M059J (cell line): Measurements from ENCODE around the gene KCNF1. TPM values are rescaled to one million over a fixed set of nuclear protein-coding genes. Genes with fewer than 3 reads are reported as not detected.

ENCODE experiments used
- total RNA-seq: library from RNA; depleted of rRNA; stranded (reverse); fragments of >200 nt; shearing (Covaris generic); gene quantifications from 2 replicates; pipeline ENCODE4 v1.2.3, GENCODE V29; 2014; rRNA removed

KCNF1 gene
- total RNA-seq, 1 experiment from 2014 or later: 0.07 TPM

Other genes starting within 250 kb of the KCNF1 start
- 21.3 and 33.0 TPM in 2 replicates for gene NOL10, start 222.0 kb upstream of the KCNF1 start, total RNA-seq
- 0.37 TPM in 1 of 2 replicates, not detected in the other for gene ATP6V1C2, start 190.3 kb upstream of the KCNF1 start, total RNA-seq
- gene PDIA6, start 99.1 kb upstream of the KCNF1 start, total RNA-seq: 345 and 486 TPM in 2 replicates
- gene SLC66A3, start 243.5 kb downstream of the KCNF1 start, total RNA-seq: 23.3 and 24.1 TPM in 2 replicates